Activated T-helper 1 cell treated with Interleukin-2 at 50 U/mL for 16 hours (primary cell): ENCODE results near the gene ZNF22.

Experiments used
- DNase-seq: peaks from one replicate; pipeline ENCODE4 v3.0.0-alpha.2; 2020; ENCODE audit warnings: low read depth

The ZNF22 gene

GRCh38 chr10:45000752-45001380 lies at the start of gene ZNF22:
ZNF22 (plus strand) TSS chr10:45000923; CDS start chr10:45003369, 2,446 bp downstream.
- peak; percentile 48 for DNase-seq

- DNase-seq: no peak
Observed at GRCh38 chr10:44951576-44952226, 49.0 kb upstream of the ZNF22 start.

- DNase-seq: no peak
Observed at GRCh38 chr10:44952779-44953231, 47.9 kb upstream of the ZNF22 start.

- no peak for DNase-seq
Observed at GRCh38 chr10:44954042-44954441, 46.7 kb upstream of the ZNF22 start.

GRCh38 chr10:44954962-44955361 lies 45.8 kb upstream of the ZNF22 start:
- DNase-seq: no peak

GRCh38 chr10:44955413-44956070 lies 45.2 kb upstream of the ZNF22 start:
- no peak for DNase-seq

GRCh38 chr10:44956226-44956625 lies 44.5 kb upstream of the ZNF22 start:
- DNase-seq: no peak

GRCh38 chr10:44956717-44957706 lies 43.7 kb upstream of the ZNF22 start:
- no peak for DNase-seq

- DNase-seq: no peak
Observed at GRCh38 chr10:44958196-44958897, 42.4 kb upstream of the ZNF22 start.

GRCh38 chr10:44958898-44959246 lies 41.9 kb upstream of the ZNF22 start:
- DNase-seq: no peak

GRCh38 chr10:44959247-44960087 lies 41.3 kb upstream of the ZNF22 start, which contains the start of gene RASSF4:
RASSF4 (plus strand) TSS chr10:44959802; CDS start chr10:44970203, 10,401 bp downstream.
- DNase-seq: peak; percentile 87

- DNase-seq: no peak
Observed at GRCh38 chr10:44960088-44960460, 40.6 kb upstream of the ZNF22 start.

- no peak for DNase-seq
Observed at GRCh38 chr10:44960482-44961229, 40.1 kb upstream of the ZNF22 start.

GRCh38 chr10:44961230-44961571 lies 39.5 kb upstream of the ZNF22 start:
- DNase-seq: no peak

GRCh38 chr10:44961931-44962750 lies 38.6 kb upstream of the ZNF22 start:
- DNase-seq: no peak

GRCh38 chr10:44962870-44963738 lies 37.6 kb upstream of the ZNF22 start:
- no peak for DNase-seq

GRCh38 chr10:44963772-44964633 lies 36.7 kb upstream of the ZNF22 start:
- no peak for DNase-seq
